ENCODE data around the gene ANTXRL.

The ANTXRL gene

DNA sequence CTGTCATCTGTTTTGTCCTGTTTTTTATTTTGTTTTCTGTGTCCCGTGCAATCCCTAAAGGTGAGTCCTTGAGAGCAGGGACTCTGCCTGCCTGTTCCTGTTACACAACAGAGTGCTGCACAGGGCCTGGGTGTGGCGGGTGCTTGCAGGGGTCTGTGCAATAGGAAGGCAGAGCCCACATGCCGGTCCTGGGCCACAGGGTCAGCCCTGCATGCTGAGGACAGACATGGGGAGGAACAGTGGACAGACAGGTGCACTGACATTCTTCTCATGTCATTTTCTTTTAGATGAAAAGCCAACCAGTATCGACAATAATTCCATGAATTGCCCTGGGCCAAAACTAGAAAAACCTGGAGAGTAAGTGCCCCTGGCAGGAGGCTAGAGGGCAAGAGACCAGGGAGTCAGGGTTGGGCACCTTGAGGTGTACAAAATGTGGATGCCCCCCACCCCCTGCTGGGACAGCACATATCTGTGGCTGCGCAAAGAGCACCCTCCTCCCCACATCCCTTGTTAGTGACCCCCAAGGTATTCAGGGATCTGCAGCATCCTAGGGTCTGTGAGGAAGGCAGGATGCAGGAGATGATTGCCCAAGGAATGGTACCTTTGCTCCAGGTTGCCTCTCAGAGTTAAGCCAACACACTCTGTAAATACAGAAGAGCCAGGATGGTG, 19.9 kb downstream of the ANTXRL start:
- no peak overlapping the region for H3K4me3 ChIP-seq (ENCODE audit: low read depth, low read length)
- in situ Hi-C loops (cut with HindIII; ENCODE audit: low sequenced_read_pairs) = no loop called here
- no peak for DNase-seq (ENCODE audit: low read depth)
- TF ChIP-seq, protein P1, sequence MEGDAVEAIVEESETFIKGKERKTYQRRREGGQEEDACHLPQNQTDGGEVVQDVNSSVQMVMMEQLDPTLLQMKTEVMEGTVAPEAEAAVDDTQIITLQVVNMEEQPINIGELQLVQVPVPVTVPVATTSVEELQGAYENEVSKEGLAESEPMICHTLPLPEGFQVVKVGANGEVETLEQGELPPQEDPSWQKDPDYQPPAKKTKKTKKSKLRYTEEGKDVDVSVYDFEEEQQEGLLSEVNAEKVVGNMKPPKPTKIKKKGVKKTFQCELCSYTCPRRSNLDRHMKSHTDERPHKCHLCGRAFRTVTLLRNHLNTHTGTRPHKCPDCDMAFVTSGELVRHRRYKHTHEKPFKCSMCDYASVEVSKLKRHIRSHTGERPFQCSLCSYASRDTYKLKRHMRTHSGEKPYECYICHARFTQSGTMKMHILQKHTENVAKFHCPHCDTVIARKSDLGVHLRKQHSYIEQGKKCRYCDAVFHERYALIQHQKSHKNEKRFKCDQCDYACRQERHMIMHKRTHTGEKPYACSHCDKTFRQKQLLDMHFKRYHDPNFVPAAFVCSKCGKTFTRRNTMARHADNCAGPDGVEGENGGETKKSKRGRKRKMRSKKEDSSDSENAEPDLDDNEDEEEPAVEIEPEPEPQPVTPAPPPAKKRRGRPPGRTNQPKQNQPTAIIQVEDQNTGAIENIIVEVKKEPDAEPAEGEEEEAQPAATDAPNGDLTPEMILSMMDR (IDR thresholded peaks at IDR 0.05; ENCODE audit: low read depth, low read length, missing control alignments) = no peak

DNA sequence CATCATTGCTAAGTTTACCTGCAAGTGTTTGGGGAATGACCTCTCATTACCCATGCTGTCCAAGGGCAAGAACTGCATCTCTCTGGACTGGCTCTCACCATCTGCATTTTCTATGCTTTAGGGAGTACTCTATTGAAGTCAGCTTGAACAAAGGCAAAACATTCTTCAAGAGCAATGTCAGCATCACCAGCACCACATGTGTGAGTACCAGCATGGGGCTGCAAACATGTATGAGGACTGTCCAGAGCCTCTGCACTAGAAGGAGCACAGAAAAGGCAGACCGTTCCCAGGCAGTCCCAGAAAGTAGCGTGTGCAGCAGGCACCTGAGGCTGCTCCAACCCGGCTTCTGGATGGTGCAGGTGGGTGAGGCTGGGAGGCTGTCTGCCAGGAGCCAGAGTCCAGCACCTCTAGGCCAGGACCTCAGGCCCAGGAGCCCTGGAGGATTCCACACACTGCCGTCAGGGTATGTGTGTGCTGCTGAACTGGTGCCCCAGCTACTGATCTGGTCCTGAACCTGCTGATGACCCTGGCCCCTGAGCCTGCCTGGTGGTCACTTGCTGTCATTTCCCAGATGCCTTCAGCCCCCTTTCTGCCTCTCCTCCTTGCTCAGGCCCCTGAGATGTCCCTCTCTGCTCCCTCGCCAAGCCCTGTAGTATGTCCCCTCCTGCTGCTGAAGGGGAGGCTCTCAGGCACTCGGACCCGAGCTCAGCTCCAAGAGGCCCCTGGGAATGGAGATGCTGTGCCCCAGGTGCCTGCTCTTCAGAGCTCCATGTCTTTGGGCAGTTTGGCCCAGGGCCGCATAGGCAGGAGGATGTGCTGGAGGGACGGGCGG, 20.7 kb downstream of the ANTXRL start:
- in situ Hi-C loops (cut with HindIII; ENCODE audit: low sequenced_read_pairs) = no loop called here
- TF ChIP-seq, protein P1 (IDR thresholded peaks at IDR 0.05; ENCODE audit: low read depth, low read length, missing control alignments) = no peak
- no peak overlapping the region for H3K4me3 ChIP-seq (ENCODE audit: low read depth, low read length)
- no peak for DNase-seq (ENCODE audit: low read depth)

DNA sequence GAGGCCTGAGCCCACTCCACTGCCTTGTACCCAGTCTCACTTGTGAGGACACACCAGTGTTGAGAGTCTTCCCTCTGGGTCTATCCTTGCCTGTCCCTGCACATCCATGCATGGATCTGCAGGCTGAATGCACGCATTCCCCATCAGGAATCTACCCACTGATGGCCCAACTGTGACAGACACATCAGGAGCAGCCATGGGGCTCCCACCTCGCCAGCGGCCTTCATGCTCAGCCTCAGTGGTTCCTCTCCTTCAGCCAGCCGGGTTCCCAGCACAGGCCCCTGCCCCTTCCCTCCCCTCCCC, 21.3 kb downstream of the ANTXRL start:
- in situ Hi-C loops (cut with HindIII; ENCODE audit: low sequenced_read_pairs) = no loop called here
- H3K4me3 ChIP-seq (ENCODE audit: low read depth, low read length) = no peak overlapping the region
- DNase-seq (ENCODE audit: low read depth) = no peak
- TF ChIP-seq, protein P1 (IDR thresholded peaks at IDR 0.05; ENCODE audit: low read depth, low read length, missing control alignments) = no peak

DNA sequence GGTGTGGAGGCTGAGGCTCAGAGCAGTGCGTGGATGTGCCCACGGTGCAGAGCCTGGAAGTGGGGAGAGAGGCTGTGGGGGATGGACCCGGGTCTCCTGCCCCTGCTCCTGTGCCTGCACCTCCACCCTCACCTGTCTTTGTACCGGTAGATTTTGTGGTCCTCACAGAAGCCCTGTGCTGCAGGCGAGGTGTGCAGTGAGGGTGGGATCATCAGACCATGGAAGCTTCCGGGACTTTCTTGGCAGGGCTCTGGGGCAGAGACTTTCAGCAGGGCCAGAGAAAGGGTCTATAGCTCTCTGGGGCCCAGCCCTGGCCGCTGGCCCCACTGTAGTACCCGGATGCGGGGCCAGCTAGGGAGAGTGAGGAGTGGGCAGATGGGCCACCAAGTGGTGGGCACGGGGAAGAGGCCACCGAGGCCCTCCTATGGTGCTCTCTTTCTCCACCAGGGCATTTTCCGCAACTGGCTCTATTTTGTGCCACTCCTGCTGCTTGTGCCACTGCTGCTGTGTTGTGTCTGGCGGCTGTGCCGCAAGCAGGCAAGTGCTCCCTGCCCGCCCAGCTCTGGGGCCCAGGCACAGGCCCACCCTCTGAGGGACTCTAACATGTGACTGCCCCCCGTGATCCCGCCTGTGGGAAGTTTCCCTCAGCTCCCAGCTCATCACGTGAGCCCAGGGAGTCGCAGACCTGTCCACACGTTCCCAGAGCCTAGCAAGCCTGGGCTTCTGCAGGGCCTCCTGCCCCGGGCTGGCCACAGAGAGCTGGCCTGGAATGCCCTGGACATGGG, 22.1 kb downstream of the ANTXRL start:
- TF ChIP-seq, protein P1 (IDR thresholded peaks at IDR 0.05; ENCODE audit: low read depth, low read length, missing control alignments) = no peak
- no peak for DNase-seq (ENCODE audit: low read depth)
- in situ Hi-C loops (cut with HindIII; ENCODE audit: low sequenced_read_pairs) = no loop called here
- no peak overlapping the region for H3K4me3 ChIP-seq (ENCODE audit: low read depth, low read length)

DNA sequence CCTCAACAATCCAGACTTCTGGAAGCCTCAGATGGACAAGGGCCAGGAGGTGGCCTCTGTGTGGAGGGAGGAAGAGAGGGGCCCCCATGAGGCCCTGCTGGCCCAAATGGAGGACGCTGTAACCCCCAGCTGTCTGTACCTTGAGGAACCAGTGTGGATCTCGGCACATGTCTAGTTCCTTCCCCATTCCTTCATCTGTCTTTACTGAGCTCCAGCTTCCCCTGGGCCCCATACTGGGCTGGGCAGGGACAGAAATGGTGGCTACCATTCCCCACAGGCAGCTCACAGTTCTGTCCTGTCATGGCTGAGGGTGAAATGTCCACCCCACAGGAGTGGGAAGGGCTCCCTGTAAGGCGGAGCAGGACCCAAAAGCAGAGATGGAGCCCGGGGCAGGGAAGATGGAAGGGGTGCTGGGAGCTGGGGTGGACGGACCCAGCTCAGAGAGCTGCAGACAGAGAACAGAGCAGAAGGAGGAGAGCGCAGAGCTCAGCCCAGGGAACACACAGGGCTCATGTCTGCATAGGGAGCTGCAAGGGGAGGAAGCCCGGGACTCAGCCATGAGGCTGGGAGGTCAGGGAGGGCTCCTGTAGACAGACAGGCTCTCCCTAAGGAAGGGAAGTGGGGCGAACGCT, 22.8 kb downstream of the ANTXRL start:
- TF ChIP-seq, protein P1 (IDR thresholded peaks at IDR 0.05; ENCODE audit: low read depth, low read length, missing control alignments) = no peak
- DNase-seq (ENCODE audit: low read depth) = no peak
- in situ Hi-C loops (cut with HindIII; ENCODE audit: low sequenced_read_pairs) = no loop called here
- H3K4me3 ChIP-seq (ENCODE audit: low read depth, low read length) = no peak overlapping the region

DNA sequence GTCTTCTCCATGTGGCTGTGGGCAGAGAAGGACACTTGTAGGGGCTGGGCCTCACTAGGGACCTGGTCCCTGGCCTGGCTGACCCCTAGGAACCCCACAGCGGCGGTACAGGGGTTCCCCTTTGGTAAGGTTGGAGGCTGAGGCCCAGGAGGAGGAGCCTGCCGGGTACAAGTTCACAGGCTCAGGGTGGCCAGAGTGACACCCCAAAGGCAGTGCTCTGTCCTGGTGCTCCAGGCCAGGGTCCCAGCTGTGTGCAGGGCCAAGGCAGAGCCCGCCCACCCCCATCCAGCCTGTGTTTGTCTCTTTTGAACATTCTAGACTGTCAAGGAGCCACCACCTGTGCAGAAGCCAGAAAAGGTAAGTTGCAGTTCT, 23.3 kb downstream of the ANTXRL start:
- no peak for DNase-seq (ENCODE audit: low read depth)
- TF ChIP-seq, protein P1 (IDR thresholded peaks at IDR 0.05; ENCODE audit: low read depth, low read length, missing control alignments) = no peak
- no peak overlapping the region for H3K4me3 ChIP-seq (ENCODE audit: low read depth, low read length)
- in situ Hi-C loops (cut with HindIII; ENCODE audit: low sequenced_read_pairs) = no loop called here
